Measurements from ENCODE around the gene SPIC.
A peak's percentile ranks its signal among the peaks of the same experiment; 100 is the strongest.
"Not testable (repeated sequence)": the region's sequence is repeated elsewhere in the genome, so short reads cannot be mapped to it uniquely, and the experiment has no call there.

SPIC gene

GRCh38 chr12:101474711-101475386 is at the start of gene SPIC:
Gene SPIC (plus strand): TSS chr12:101475336. CDS start chr12:101476905, 1,569 bp downstream.
- DNase-seq: no peak

GRCh38 chr12:101430456-101430855 is 44.7 kb upstream of the SPIC start:
- no peak for DNase-seq

GRCh38 chr12:101436136-101436535 is 39.0 kb upstream of the SPIC start:
- DNase-seq: no peak

- DNase-seq: no peak
Observed at GRCh38 chr12:101439236-101439635, 35.9 kb upstream of the SPIC start.

- no peak for DNase-seq
Observed at GRCh38 chr12:101441461-101442224, 33.5 kb upstream of the SPIC start.

GRCh38 chr12:101455685-101456084 is 19.5 kb upstream of the SPIC start:
- DNase-seq: peak; percentile 34

GRCh38 chr12:101459642-101460346 is 15.3 kb upstream of the SPIC start:
- DNase-seq: peak; percentile 12

- DNase-seq: no peak
Observed at GRCh38 chr12:101468948-101469347, 6.2 kb upstream of the SPIC start.

GRCh38 chr12:101470939-101471338 is 4.2 kb upstream of the SPIC start:
- no peak for DNase-seq

- DNase-seq: not testable (repeated sequence)
Observed at GRCh38 chr12:101471878-101472277, 3.3 kb upstream of the SPIC start.

GRCh38 chr12:101474248-101474647 is 888 bp upstream of the SPIC start:
- DNase-seq: no peak

GRCh38 chr12:101475751-101476305 is 692 bp downstream of the SPIC start:
- DNase-seq: no peak

GRCh38 chr12:101480849-101481248 is 5.7 kb downstream of the SPIC start:
- no peak for DNase-seq

- no peak for DNase-seq
Observed at GRCh38 chr12:101485021-101485420, 9.9 kb downstream of the SPIC start.

GRCh38 chr12:101488469-101488868 is 13.3 kb downstream of the SPIC start:
- DNase-seq: no peak

GRCh38 chr12:101490286-101490920 is 15.3 kb downstream of the SPIC start:
- no peak for DNase-seq

- no peak for DNase-seq
Observed at GRCh38 chr12:101491329-101491728, 16.2 kb downstream of the SPIC start.

GRCh38 chr12:101493556-101493955 is 18.4 kb downstream of the SPIC start:
- no peak for DNase-seq

- DNase-seq: no peak
Observed at GRCh38 chr12:101498252-101498651, 23.1 kb downstream of the SPIC start.

GRCh38 chr12:101501410-101501995 is 26.4 kb downstream of the SPIC start:
- DNase-seq: no peak

- DNase-seq: no peak
Observed at GRCh38 chr12:101521136-101521535, 46.0 kb downstream of the SPIC start.

GRCh38 chr12:101527682-101528081 is 52.5 kb downstream of the SPIC start:
- no peak for DNase-seq

Measured in GF-D8 (cell line).